Measurements from ENCODE around the gene PRCD.

PRCD gene

DNA sequence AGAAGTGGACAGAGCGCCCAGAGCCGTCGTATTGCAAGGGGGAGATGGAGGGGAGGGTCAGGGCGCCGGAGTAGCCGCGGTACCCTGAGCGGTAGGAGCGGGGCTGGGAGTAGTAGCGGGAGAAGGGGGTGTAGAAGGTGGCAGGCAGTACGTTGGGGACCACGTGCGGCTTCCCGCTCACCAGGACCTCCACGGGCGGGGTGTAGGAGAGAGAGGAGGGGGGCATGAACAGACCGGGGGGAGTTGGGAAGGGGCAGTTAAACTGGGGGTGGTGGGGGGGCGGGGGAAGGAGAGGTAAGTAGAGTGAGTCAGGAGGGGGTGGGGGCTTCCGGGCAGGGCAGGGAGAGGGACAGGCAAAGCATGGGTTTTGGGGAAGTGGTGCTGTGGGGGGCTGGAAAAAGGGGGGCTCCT lies 29.0 kb downstream of the PRCD start:
- no peak for DNase-seq (ENCODE audit: low read depth in 4 of 4, low spot score in 1 of 4)

DNA sequence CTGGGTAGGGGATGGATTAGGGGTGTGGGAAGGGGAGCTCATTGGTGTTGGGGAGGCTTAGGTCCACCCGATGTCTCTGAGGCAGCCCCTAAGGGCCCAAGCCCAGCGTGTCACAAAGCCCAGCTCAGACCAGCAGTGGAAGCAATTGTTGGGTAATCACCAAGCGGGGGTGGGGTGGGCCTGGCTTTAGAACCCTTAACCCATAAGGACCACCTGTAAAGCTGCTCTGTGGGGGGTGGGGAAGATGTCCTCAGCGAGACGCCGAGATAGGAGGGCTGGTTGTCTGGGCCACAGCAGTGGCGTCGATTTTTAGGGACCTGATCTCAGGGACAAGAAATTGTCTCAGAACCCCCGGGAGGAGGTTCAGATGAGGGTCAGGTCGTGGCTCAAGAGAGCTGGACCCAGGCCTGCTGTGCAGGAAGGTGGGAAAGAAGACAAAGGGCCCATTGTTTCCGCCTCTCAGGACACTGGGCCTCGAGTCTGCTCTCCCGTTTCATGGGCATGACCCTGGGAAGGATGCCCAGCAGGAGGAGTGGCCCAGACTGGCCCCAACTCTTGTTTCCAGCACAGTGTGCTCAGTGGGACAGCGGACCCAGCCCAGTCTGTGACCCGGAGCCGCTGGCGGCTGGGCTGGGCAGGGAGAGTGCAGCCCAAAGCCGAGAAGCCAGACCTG lies 29.9 kb downstream of the PRCD start:
- no peak for DNase-seq (ENCODE audit: low read depth in 4 of 4, low spot score in 1 of 4)

GRCh38 chr17:76570457-76570856 lies 30.6 kb downstream of the PRCD start:
- no peak for DNase-seq (ENCODE audit: low read depth in 4 of 4, low spot score in 1 of 4)

GRCh38 chr17:76570877-76571471 lies 31.1 kb downstream of the PRCD start:
- DNase-seq (ENCODE audit: low read depth in 4 of 4, low spot score in 1 of 4): no peak

DNA sequence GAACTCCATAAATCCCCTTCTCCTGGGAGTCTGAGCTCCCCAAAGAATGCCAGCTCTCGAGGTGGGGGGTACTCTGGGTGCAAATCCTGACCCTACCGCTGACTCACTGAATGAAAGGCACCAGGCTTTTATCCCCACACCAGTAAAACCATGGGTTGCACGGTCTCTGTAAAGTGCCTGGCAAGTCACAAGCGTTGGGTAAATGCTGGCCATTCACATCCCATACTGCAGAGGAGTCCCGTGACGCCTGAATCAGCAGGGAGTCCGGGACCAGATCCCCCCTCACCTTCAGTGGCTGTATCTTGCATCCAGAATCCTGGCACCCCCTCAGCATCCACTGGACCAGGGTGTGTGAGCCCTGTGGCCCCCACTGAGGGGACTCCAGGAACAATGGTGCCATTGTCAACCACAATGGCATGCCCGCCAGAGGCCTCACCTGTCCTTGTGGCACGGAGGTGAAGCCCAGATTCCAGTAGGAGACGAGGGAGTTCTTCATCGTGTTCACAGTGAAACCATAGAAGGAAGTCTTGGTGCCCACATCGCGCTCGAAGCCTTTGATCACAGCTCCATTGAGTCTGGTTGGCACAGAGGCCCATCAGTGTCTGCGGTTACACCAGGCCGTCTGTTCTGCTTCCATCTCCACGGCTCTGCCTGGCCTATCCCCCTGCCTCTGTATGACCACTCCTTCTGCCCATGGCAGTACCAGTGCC lies 32.5 kb downstream of the PRCD start:
- no peak for DNase-seq (ENCODE audit: low read depth in 4 of 4, low spot score in 1 of 4)

- no peak for DNase-seq (ENCODE audit: low read depth in 4 of 4, low spot score in 1 of 4)
These were observed 33.3 kb downstream of the PRCD start for GRCh38 chr17:76573096-76573495.

DNA sequence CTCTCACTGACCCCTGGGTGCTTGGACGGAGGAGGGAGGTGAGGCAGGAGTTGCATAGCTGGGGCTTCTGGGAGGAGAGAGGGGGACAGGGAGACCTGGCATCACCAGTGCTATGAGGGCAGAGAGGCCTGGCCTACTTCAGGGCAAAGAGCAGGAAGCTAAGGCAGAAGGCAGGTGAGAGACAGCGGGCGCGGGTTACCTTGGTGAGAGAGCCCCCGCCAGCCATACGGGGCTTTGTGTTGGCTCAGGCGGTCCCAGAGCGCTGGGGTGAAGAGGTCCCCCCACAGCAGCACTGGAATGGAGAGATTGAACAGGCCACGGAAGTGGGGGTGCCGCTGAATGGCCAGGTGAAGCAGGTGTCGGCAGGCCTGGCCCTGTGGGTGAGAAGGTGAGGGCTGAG lies 34.3 kb downstream of the PRCD start:
- DNase-seq (ENCODE audit: low read depth in 4 of 4, low spot score in 1 of 4): no peak

DNA sequence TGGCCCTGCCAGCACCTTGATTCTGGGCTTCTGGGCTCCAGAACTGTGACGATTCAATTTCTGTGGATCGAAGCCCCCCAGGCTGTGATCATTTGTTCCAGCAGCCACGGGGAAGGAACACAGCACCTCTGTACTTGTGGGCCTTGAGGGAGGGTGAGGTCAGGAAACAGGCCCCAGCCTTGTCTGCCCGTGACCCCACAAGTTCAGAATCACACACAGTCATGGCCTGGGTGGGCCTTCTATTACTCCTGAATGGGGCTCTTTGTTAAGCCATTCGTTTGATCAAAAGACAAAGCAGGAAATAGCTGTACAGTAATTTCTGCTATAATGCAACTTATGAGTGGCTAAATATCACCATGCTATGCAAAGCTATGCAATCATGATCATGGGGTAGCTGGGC lies 35.7 kb downstream of the PRCD start:
- no peak for DNase-seq (ENCODE audit: low read depth in 4 of 4, low spot score in 1 of 4)

DNA sequence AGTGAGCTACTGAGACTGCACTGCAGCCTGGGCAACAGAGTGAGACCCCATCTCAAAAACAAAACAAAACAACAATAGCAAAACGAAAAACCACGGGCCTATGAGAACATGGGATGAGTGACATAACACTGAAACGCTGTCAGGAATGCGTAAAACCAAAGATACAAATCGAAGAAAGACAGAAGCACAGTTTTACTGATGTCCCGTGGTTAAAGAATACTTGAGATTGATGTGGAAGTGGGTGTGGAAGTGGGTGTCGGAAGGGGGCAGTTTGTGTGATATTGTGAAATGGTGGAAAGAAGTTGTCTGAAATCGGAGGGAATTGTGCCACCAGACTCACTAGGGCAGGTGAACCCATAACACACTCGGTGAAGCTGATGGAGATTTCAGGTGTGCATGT lies 36.3 kb downstream of the PRCD start:
- no peak for DNase-seq (ENCODE audit: low read depth in 4 of 4, low spot score in 1 of 4)

DNA sequence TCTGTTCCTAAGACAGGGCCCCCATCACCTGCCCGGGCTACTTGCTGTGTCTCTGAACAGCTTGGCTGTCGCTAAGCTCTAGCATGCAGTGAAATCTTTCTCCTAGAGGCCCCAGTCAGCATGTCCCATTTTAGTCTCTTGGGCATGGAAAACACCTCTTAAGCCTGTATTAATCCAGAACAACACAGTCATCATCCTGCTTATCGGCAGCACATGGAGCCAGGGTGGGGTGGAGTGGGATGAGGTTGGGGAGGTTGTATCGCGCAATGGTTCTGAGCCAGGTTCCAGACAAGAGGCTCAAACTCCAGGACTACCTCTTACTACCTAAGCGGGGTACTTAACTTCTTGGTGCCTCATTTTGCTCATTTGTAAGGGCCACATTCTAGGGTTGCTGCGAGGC lies 38.0 kb downstream of the PRCD start:
- DNase-seq (ENCODE audit: low read depth in 4 of 4, low spot score in 1 of 4): no peak

DNA sequence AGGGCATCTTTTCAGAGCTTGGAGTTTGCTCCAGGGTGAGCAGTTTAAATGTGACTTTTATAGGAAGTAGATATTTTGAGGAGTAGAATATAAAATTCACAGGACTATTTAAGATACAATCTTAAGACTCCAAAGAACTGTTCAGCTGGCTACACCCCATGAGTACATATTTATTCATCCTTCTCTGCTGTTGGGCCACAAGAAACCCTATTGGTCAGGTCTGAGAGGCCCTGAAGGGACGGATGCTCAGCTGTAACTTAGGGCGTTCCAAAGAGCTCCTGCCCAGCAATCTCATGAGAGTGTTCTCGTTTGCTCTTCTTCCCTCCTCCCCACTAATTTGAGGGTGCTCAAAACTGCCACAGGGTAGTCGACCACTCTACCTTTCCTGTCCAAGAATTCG lies 38.5 kb downstream of the PRCD start:
- no peak for DNase-seq (ENCODE audit: low read depth in 4 of 4, low spot score in 1 of 4)

DNA sequence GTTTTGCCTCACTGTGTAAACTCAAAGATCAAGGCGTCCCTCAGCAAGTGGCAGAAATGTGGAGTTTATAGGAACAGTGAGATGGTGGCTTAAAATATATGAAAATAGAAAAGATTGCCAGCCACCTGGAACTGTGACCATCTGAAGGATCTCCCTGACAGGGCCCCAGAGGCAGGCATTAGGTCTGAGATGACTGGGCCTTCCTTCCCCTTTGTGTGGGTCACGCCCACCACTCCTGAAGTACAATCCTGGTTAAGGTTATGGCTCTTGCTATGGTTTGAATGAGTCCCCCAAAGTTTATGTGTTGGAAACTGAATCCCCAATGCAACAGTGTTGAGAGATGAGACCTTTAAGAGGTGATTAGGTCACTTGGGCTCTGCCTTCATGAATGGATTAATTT lies 39.4 kb downstream of the PRCD start:
- DNase-seq (ENCODE audit: low read depth in 4 of 4, low spot score in 1 of 4): no peak

DNA sequence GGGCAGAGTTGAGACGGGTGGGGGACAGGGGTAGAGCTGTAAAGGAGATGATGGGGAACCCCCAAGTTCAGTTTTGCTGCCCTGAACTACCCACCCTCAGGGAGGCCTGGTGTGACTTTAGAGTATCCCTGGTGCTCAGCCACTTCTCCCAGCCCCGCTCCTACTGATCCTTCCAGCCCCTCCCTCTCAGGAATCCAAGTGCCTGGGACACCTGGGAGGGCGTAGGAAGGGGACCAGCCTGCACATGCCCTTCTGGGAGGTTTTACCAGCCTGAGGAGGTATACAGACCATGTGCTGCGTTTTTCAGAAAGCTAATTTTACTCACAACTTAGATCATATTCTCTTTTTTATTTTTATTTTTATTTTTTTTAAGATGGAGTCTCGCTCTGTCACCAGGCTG lies 41.7 kb downstream of the PRCD start:
- no peak for DNase-seq (ENCODE audit: low read depth in 4 of 4, low spot score in 1 of 4)

DNA sequence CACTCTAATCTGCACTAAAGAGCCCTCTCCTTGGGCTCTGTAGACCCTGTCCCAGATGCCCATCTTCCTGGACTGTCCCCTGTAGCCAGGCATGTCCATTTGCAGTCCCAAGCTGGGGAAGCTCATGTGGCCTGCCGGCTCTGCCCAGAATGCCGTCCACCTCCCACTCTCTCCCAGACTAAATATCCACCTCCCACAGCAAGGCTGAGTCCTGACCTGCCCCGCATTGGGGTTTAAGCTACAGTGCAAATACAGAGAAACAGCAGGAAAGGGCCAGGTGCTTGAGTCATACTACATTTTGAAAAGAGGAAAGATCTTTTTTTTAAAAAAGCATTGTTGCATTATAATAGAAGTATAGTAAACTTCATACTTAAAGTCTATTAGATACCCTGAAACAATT lies 42.8 kb downstream of the PRCD start:
- DNase-seq (ENCODE audit: low read depth in 4 of 4, low spot score in 1 of 4): no peak

DNA sequence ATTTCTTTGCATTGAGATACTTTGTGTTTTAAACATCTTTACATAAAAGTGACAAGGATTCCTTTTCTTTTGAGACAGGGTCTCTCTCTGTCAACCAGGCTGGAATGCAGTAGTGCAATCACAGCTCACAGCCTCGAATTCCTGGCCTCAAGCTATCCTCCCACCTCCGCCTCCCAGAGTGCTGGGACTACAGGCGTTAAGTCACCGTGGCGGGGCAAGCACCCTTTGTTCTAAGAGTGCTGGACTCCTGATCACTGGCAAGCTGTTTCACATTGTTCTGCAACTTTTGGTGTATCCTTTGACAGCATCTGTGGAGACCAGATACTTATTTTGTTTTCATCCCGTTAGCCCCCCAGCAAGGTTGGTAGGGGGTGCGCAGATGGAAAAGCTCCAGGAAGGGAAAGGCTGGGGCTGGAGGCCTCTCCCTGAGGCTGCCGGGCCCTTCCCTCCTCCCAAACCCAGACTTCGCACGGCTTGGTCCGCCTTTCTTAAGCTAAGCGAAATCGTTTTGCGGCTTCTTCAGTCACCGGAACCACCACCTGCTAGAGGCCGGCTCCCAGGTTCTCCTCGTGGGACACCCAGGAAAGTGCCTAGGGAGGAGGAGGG lies 44.7 kb downstream of the PRCD start:
- no peak for DNase-seq (ENCODE audit: low read depth in 4 of 4, low spot score in 1 of 4)

- no peak for DNase-seq (ENCODE audit: low read depth in 4 of 4, low spot score in 1 of 4)
These were observed 45.3 kb downstream of the PRCD start for GRCh38 chr17:76585033-76585648.

DNA sequence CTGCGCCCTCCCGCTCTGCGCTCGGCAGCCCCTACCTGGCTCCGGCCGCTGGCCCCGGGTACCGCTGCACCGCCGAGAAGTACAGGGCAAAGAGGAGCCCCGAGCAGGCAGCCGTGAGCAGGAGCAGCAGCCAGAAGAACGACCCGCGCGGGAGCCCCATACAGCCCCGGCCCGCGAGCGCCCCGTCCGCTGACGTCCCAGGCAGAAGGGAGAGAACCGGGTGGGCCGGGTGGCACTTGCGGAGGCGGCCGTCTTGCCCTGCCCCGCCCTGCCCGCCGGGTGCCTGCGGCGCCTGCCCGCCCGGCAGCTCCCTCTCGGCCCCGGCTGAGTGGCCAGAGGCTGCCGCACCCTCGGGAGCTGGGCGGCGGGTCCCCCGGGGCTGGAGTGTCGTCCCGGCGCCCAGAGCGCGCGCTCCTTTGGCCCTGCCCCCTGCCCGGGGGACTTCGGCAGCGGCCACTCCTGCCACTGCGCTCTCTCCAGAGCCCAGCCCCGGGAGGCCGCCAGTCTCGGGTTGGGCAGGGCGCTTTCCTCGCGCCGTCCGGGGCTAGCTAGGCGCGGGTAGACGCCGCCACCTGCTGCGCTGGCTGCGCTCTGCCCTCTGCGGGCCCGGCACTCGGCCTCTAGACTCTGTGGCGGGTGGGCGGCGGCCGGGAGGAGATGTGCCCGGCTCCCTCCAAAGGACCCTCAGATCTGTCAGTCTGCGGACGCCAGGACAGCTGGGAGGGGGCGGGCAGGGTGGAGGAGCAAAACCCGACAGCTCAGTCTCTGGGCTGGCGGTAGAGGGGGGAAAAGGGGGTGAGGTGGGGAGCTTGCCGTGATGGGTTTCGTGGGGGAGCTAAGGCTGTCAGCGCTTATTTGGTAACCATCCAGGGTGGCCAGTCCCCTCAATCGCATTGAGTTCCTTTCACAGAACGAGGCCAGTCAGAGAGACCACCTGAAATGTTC lies 46.1 kb downstream of the PRCD start, which contains the start of gene ST6GALNAC2:
ST6GALNAC2 (minus strand) TSS at position 212 of the 945 bp plus-strand sequence; CDS start at position 160, 52 bp downstream.
- DNase-seq (ENCODE audit: low read depth in 4 of 4, low spot score in 1 of 4): no peak

DNA sequence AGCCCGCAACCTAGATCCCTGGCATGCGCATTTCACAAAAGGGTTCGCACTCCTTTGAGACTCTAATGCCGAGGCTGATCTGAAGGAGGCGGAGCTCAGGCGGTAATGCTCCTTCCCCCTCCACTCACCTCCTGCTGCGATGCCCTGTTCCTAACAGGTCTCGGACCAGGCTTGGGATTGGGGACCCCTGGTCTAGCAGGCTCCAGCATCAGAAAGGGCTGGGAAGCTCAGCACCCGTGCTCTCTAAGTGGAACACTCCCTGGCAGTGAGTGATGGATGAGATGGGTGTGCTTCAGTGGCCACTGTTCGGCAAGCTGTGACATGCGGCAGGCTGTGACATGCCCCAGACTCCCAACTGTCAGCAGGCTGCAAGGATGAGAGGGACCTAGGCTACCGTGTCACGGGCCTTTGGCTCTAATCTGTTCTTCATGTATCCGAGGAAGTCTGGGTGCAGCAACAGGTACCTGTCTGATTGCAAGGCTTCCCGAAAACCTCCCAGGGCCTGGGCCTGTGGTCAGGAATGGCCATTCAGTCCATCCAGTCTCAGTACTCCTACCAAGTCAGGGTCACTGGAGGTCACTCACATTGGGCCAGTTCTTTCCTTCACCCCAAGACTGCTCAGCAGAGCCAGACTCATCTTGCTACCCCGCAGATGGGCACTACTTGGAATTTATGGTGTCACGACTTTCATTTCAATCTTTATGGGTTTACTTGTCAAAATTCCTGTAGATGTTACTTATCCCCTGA lies 47.1 kb downstream of the PRCD start:
- DNase-seq (ENCODE audit: low read depth in 4 of 4, low spot score in 1 of 4): no peak

DNA sequence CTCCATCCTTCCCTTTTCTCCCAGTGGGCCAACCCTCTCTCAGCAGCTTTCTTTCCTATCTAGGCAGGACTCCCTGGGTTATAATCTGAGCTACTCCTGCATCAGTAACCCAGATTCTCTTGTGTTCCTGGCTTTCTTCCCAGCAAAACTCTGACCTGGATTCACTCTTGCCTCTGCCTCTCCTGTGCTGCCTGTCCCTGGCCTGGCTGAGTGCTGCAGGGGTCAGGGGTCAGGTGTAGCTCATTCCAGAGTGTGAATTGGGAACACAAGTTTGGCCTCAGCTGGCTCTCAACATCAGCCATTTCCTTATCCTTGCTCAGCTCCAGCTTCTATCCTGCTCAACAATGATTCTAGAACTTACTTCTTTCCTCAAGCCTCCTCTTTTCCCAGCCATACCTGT lies 48.3 kb downstream of the PRCD start:
- DNase-seq (ENCODE audit: low read depth in 4 of 4, low spot score in 1 of 4): no peak

DNA sequence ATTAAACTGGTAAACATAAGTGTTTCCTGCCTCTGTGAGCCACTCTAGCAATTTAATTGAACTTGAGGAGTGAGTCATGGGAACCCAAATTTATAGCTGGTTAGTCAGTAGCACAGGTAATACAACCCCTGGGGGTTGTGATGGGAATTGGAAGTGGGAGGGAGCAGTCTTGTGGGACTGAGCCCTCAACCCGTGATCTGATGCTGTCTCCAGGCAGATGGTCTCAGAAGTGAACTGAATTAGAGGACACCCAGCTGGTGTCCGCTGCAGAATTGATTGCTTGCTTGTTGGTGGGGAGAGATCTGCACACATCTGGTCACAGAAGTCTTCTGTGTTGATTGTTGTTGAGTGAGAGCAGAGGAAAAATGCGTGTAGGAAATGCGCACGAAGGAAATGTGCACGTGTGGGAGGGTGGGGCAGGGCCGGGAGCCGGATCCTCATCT lies 53.6 kb downstream of the PRCD start:
- DNase-seq (ENCODE audit: low read depth in 4 of 4, low spot score in 1 of 4): no peak
